Thyroid gland (tissue), 4 donors: ENCODE measurements around the gene ZNF407.

Source experiments
- POLR2A ChIP-seq, 2 donors: fragments of 450-650 bp; IDR thresholded peaks; one replicate each; pipeline ENCODE4 v1.6.1; 2017; ENCODE audit warnings: antibody characterized with exemption in 2 of 2, mild to moderate bottlenecking in 2 of 2, moderate library complexity in 1 of 2
- TF ChIP-seq, protein P1 (sequence below), 6 experiments: fragments of 200-600 bp in 3 of 6; fragments of 450-650 bp in 3 of 6; sonication (generic) in 3 of 6; IDR thresholded peaks; one replicate each; pipeline ENCODE4 v1.5.1; 2016 to 2019; ENCODE audit warnings: antibody characterized with exemption in 6 of 6, mild to moderate bottlenecking in 2 of 6, inconsistent platforms in 1 of 6, moderate library complexity in 1 of 6

DNA sequence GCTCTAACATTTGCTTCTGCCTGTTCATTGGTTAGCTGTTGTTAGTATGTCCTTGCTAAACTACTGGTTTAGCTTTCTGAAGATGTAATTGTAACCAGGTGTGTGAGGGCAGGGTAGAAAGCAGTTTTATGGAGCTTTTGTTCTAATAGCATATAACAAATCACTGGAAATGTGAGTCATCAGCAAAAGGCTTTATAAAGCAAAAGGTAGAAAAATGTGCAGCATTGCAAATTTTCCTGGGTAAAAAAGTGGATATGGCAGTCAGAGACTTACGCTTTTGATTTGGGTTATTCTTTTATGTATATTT is 85.3 kb downstream of the ZNF407 start:
- TF ChIP-seq, protein P1, sequence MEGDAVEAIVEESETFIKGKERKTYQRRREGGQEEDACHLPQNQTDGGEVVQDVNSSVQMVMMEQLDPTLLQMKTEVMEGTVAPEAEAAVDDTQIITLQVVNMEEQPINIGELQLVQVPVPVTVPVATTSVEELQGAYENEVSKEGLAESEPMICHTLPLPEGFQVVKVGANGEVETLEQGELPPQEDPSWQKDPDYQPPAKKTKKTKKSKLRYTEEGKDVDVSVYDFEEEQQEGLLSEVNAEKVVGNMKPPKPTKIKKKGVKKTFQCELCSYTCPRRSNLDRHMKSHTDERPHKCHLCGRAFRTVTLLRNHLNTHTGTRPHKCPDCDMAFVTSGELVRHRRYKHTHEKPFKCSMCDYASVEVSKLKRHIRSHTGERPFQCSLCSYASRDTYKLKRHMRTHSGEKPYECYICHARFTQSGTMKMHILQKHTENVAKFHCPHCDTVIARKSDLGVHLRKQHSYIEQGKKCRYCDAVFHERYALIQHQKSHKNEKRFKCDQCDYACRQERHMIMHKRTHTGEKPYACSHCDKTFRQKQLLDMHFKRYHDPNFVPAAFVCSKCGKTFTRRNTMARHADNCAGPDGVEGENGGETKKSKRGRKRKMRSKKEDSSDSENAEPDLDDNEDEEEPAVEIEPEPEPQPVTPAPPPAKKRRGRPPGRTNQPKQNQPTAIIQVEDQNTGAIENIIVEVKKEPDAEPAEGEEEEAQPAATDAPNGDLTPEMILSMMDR (IDR thresholded peaks at IDR 0.05), result no peak
- TF ChIP-seq POLR2A (IDR thresholded peaks at IDR 0.05), result no peak
